Gastroesophageal sphincter (tissue), 3 donors: Measurements from ENCODE around the gene PPP6R3.

Source experiments
- CTCF ChIP-seq, 4 experiments: fragments of 200-600 bp in 2 of 4; fragments of 450-650 bp in 2 of 4; sonication (generic) in 1 of 4; IDR thresholded peaks; one replicate each; pipeline ENCODE4 v1.5.1; 2017 to 2019; ENCODE audit warnings: antibody characterized with exemption in 4 of 4, mild to moderate bottlenecking in 2 of 4, moderate library complexity in 2 of 4
- POLR2A ChIP-seq, 2 donors: fragments of 450-650 bp; IDR thresholded peaks; one replicate each; pipeline ENCODE4 v1.6.1; 2017; ENCODE audit warnings: antibody characterized with exemption in 2 of 2, mild to moderate bottlenecking in 2 of 2, moderate library complexity in 1 of 2

- TF ChIP-seq POLR2A (IDR thresholded peaks at IDR 0.05), result no peak
- no peak for TF ChIP-seq CTCF (IDR thresholded peaks at IDR 0.05)
Observed at GRCh38 chr11:68518191-68518590, 57.6 kb downstream of the PPP6R3 start.
